ENCODE measurements around the gene FECH.

DNA sequence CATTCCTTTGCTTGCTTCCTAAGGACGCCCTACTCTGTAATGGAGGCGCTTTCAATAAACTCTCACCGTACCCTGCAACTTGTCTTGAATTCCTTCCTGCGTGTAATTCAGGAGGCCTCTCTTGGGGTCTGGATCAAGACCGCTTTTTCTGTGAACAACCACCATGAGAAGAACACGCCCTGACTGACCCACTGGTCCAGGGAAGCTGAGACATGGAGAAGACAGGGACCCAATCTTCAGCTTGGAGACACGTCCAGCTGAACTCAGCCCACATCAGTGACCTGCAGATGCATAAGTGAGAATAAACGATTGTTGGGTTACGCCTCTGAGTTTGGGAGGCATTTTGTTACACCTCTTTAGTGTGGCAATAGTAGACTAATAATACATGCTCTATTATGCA, 42.9 kb upstream of the FECH start:
- TF ChIP-seq, protein P1, sequence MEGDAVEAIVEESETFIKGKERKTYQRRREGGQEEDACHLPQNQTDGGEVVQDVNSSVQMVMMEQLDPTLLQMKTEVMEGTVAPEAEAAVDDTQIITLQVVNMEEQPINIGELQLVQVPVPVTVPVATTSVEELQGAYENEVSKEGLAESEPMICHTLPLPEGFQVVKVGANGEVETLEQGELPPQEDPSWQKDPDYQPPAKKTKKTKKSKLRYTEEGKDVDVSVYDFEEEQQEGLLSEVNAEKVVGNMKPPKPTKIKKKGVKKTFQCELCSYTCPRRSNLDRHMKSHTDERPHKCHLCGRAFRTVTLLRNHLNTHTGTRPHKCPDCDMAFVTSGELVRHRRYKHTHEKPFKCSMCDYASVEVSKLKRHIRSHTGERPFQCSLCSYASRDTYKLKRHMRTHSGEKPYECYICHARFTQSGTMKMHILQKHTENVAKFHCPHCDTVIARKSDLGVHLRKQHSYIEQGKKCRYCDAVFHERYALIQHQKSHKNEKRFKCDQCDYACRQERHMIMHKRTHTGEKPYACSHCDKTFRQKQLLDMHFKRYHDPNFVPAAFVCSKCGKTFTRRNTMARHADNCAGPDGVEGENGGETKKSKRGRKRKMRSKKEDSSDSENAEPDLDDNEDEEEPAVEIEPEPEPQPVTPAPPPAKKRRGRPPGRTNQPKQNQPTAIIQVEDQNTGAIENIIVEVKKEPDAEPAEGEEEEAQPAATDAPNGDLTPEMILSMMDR (conservative IDR thresholded peaks at IDR 0.05; ENCODE audit: low read depth, low read length) = no peak
- TF ChIP-seq POLR2A (IDR thresholded peaks at IDR 0.05; ENCODE audit: low read depth, low read length) = no peak
- TF ChIP-seq MAZ (IDR thresholded peaks at IDR 0.05; ENCODE audit: borderline replicate concordance, low read depth, low read length) = no peak
- TF ChIP-seq, protein P2, sequence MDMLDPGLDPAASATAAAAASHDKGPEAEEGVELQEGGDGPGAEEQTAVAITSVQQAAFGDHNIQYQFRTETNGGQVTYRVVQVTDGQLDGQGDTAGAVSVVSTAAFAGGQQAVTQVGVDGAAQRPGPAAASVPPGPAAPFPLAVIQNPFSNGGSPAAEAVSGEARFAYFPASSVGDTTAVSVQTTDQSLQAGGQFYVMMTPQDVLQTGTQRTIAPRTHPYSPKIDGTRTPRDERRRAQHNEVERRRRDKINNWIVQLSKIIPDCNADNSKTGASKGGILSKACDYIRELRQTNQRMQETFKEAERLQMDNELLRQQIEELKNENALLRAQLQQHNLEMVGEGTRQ (IDR thresholded peaks at IDR 0.05; ENCODE audit: low read depth, low read length) = no peak
- TF ChIP-seq RFX5 (IDR thresholded peaks at IDR 0.05; ENCODE audit: low read depth, low read length) = no peak
